GM18519 (cell line): Measurements from ENCODE around the gene PLA2G2D.
"Not testable (repeated sequence)": the region's sequence is repeated elsewhere in the genome, so short reads cannot be mapped to it uniquely, and the experiment has no call there.

Source experiments
- ATAC-seq: cut with Tn5 transposase; IDR thresholded peaks from one replicate; pipeline ENCODE4 v1.9.1; 2021; ENCODE audit warnings: mild to moderate bottlenecking, moderate library complexity; ENCODE audit not compliant: unreplicated experiment, low FRiP score

The PLA2G2D gene

GRCh38 chr1:20143734-20144565, 24.6 kb upstream of the PLA2G2D start:
- no peak for ATAC-seq

- no peak for ATAC-seq
These were observed 24.0 kb upstream of the PLA2G2D start for GRCh38 chr1:20143318-20143717.

GRCh38 chr1:20142001-20142710, 22.8 kb upstream of the PLA2G2D start:
- ATAC-seq, result no peak

- no peak for ATAC-seq
These were observed 22.1 kb upstream of the PLA2G2D start for GRCh38 chr1:20141466-20141865.

GRCh38 chr1:20141001-20141400, 21.7 kb upstream of the PLA2G2D start:
- ATAC-seq, result no peak

GRCh38 chr1:20139776-20140612, 20.7 kb upstream of the PLA2G2D start:
- ATAC-seq, result no peak

- no peak for ATAC-seq
These were observed 19.7 kb upstream of the PLA2G2D start, which contains the start of gene PLA2G2F for GRCh38 chr1:20138961-20139550. PLA2G2F (plus strand) TSS chr1:20139323; CDS start chr1:20139428, 105 bp downstream.

- no peak for ATAC-seq
These were observed 19.0 kb upstream of the PLA2G2D start for GRCh38 chr1:20138346-20138745.

GRCh38 chr1:20137604-20138003, 18.3 kb upstream of the PLA2G2D start:
- ATAC-seq, result no peak

- ATAC-seq, result no peak
These were observed 17.7 kb upstream of the PLA2G2D start for GRCh38 chr1:20137055-20137454.

- ATAC-seq, result no peak
These were observed 16.9 kb upstream of the PLA2G2D start for GRCh38 chr1:20136249-20136648.

GRCh38 chr1:20134995-20135394, 15.7 kb upstream of the PLA2G2D start:
- no peak for ATAC-seq

- not testable (repeated sequence) for ATAC-seq
These were observed 11.2 kb upstream of the PLA2G2D start for GRCh38 chr1:20130518-20130917.

- no peak for ATAC-seq
These were observed 7.6 kb upstream of the PLA2G2D start for GRCh38 chr1:20126806-20127440.

- ATAC-seq, result no peak
These were observed 6.9 kb upstream of the PLA2G2D start for GRCh38 chr1:20126041-20126805.

GRCh38 chr1:20125100-20125499, 5.8 kb upstream of the PLA2G2D start:
- ATAC-seq, result no peak

GRCh38 chr1:20124456-20125057, 5.2 kb upstream of the PLA2G2D start:
- ATAC-seq, result no peak

GRCh38 chr1:20123722-20124455, 4.6 kb upstream of the PLA2G2D start:
- ATAC-seq, result no peak
